ENCODE data around the gene ZSCAN5B.

Gene ZSCAN5B

DNA sequence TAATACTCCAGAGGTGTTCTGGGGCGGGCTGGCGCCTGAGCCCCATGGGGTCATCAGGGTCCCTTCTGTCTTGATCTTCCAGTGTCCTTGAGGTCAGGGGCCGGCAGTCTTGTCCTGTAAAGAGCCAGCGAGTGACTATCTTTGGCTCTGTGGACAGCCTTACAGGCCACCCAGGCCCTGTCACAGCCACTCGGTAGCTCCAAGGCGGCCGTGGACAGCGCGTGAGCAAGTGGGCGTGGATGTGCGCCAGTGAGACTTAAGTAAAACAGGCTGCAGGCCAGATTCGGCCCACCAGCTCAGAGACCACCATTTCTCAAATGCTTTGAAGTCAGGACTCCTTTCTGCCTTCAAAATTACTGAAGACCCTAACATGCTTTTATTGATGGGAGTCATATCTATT is 52.8 kb downstream of the ZSCAN5B start:
- no peak for DNase-seq (ENCODE audit: low read depth)

DNA sequence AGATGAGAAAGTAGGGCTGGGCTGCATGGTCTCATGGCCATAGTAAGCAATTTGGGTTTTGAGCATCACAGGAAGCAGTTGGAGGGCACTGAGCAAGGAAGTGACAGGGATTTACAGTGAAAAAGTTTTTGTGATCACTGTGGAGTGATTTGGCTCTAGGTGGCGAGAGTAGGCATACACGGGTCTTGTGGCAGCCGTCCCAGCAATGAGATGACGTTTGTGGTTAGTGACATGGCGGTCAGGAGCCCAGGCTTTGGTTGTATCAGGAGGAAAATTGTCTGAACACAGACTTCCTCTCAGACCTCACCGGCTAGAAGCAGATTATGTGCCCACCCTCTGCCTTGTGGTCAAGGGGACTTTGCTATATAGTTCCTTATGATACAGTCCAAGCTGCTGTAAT is 53.2 kb downstream of the ZSCAN5B start:
- DNase-seq (ENCODE audit: low read depth): no peak

DNA sequence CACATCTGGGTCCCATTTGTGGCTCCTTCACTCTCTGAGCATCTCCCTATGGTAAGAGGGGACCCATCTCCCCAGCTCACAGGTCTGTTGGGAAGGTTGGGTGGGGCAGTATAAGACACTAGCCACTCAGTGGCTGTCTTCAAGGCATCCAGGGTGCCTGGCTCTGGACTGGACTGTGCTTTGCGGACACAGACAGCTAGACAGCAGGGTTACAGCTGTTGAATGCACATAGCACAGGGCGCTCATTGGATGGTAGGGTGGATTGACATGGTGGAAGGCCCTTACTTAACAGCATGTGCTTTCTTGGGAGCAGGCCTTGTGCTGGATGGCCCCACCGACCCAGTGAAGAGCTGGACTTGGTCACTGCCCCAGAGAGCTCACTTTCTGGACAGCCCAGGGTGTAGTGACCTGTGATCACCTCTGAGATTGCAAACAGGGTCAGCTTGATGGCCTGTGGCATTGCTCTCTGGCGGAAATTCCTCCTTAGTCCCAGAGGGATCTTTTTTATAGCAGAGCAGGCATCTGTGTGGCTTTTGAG is 54.6 kb downstream of the ZSCAN5B start:
- DNase-seq (ENCODE audit: low read depth): no peak

GRCh38 chr19:56142087-56142787 is 55.3 kb downstream of the ZSCAN5B start:
- DNase-seq (ENCODE audit: low read depth): no peak

DNA sequence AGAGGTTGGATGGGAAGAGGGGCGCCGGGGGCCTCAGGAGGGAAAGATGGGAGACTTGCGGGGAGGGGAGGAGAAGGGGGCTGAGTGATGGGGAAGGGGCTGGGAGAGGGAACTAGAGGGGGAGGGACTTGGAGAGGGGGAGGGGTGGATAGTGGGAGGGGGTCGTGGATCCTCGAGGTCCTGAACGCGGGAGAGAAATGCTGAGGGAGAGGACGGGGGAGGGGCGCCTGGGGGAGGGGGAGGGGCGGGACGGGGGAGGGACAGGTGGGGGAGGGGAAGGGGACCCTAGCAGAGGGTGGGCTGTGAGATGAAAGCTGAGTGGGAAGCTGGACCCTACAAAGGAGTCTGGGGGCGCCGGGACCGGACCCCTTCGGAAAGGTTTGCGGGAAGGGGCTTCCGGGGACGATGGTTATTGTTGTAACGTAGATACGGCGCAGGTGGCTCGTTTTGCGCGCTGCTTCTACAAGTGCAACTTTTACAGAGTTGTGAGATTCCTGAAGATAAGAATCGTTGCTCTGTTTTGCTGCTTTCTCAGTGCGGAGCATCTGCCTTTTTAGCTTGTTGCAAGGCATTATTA is 56.1 kb downstream of the ZSCAN5B start:
- no peak for DNase-seq (ENCODE audit: low read depth)

DNA sequence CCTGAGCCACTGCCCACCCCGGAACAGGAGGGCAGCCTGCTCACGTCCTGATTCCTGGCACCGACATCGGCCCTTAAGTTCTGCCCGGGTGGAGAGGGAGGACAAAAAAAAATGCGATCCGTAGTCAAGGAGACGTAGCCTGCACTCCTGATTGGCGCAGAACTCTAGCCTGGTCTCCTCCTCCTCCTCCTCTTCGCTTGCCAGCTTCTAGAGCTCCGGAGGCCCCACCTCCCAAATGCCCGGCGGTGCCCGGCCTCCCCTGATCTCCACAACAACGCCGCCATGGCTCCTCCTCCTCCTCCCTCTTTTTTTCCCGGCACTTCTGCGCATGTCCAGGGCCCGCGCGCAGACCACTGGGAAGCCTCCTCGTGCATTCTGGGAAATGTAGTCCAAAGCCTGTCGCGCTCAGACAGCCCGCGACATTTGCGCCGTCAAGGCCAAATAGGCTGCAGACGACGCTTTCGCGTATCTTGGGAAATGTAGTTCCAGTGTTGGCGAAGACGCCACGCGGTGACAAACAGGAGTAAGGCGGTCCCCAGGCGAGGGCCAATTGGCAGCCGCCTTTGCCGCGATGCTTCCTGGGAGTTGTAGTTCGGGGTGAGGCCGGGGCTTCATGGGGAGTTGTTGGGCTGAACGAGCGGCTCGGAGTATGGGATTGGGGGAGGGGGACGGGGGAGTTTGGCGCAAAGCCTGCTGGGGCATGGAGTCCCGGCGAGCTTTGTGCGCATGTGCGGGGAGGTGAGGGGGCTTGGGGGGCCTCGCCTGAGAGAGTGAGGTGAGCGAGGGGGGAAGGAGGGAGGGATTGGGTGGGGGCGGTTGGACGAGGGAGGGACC is 56.8 kb downstream of the ZSCAN5B start, which contains the start of gene ZNF444:
Gene ZNF444 (plus strand): TSS at position 705 of the 834 bp plus-strand sequence. CDS start 5,625 bp downstream, outside the sequence.
- peak; percentile 99 for DNase-seq (ENCODE audit: low read depth)

- DNase-seq (ENCODE audit: low read depth): peak; percentile 16
These were observed 57.6 kb downstream of the ZSCAN5B start for GRCh38 chr19:56139847-56140582.
